ENCODE data around the gene SEC22C.

Gene SEC22C

GRCh38 chr3:42499478-42499871 lies 82.3 kb downstream of the SEC22C start:
- Histone ChIP-seq H3K23ac (ENCODE audit: low read depth, low read length, poor library complexity) (no peak overlapping the region), H4K8ac (ENCODE audit: low read depth, low read length) (no peak overlapping the region), H3K27ac (replicated peaks; ENCODE audit: low read length) (no peak overlapping the region), H3K79me1 (ENCODE audit: low read depth, low read length) (peaks cover 3% of the 10 kb centered on the region), H3K4ac (ENCODE audit: low read length) (no peak overlapping the region), H2BK12ac (ENCODE audit: low read length) (no peak overlapping the region), H3K36me3 (replicated peaks in 1 of 2; ENCODE audit: control insufficient read depth in 2 of 2, insufficient read depth in 2 of 2, low read length in 2 of 2) (no peaks in the 10 kb centered on the region), H3K9ac (ENCODE audit: low read depth, low read length, poor library complexity) (no peak overlapping the region), H2BK15ac (ENCODE audit: low read length) (no peak overlapping the region), H3K9me3 (replicated peaks in 1 of 2; ENCODE audit: control insufficient read depth in 2 of 2, insufficient read depth in 1 of 2, low read depth in 1 of 2, low read length in 2 of 2) (peaks cover 0 to 3% of the 10 kb centered on the region in 2 donors), H3K18ac (ENCODE audit: low read length) (no peak overlapping the region), H3K4me2 (ENCODE audit: insufficient read depth, low read length, poor library complexity, severe bottlenecking) (no peak overlapping the region), H3K4me1 (ENCODE audit: control insufficient read depth in 2 of 2, insufficient read depth in 1 of 2, low read depth in 1 of 2, low read length in 2 of 2) (peaks cover 13 to 19% of the 10 kb centered on the region in 2 donors), H2BK5ac (ENCODE audit: low read length) (no peak overlapping the region), H4K91ac (ENCODE audit: low read depth, low read length, poor library complexity) (no peak overlapping the region), H3K27me3 (ENCODE audit: control insufficient read depth in 3 of 3, insufficient read depth in 3 of 3, low read depth in 1 of 3, low read length in 3 of 3) (peaks cover 6 to 71% (median 44%) of the 10 kb centered on the region in 3 experiments), H2AK5ac (ENCODE audit: low read depth, low read length) (no peak overlapping the region), H2AFZ (ENCODE audit: low read length) (no peak overlapping the region), H2BK120ac (ENCODE audit: low read depth, low read length) (no peak overlapping the region), H3K14ac (ENCODE audit: low read length) (no peak overlapping the region), H3K4me3 (ENCODE audit: low read length in 2 of 2) (no peak overlapping the region)
- DNase-seq (ENCODE audit: low spot score): no peak
- no CpG with 5 or more reads among the region's 3 CpGs for WGBS, 2 donors (ENCODE audit: extremely low coverage in 2 of 2, insufficient read length in 2 of 2, insufficient replicate concordance in 1 of 2)

- Histone ChIP-seq H3K27me3 (ENCODE audit: control insufficient read depth in 3 of 3, insufficient read depth in 3 of 3, low read depth in 1 of 3, low read length in 3 of 3) (peaks cover 6 to 65% (median 44%) of the 10 kb centered on the region in 3 experiments), H3K79me1 (ENCODE audit: low read depth, low read length) (peaks cover 3% of the 10 kb centered on the region), H2BK12ac (ENCODE audit: low read length) (peak overlapping the region; percentile 93), H3K14ac (ENCODE audit: low read length) (no peak overlapping the region), H3K4me3 (ENCODE audit: low read length in 2 of 2) (no peak overlapping the region), H2AFZ (ENCODE audit: low read length) (no peak overlapping the region), H3K23ac (ENCODE audit: low read depth, low read length, poor library complexity) (no peak overlapping the region), H3K36me3 (replicated peaks in 1 of 2; ENCODE audit: control insufficient read depth in 2 of 2, insufficient read depth in 2 of 2, low read length in 2 of 2) (no peaks in the 10 kb centered on the region), H3K4ac (ENCODE audit: low read length) (no peak overlapping the region), H3K4me1 (ENCODE audit: control insufficient read depth in 2 of 2, insufficient read depth in 1 of 2, low read depth in 1 of 2, low read length in 2 of 2) (peaks cover 13 to 19% of the 10 kb centered on the region in 2 donors), H2BK120ac (ENCODE audit: low read depth, low read length) (no peak overlapping the region), H2AK5ac (ENCODE audit: low read depth, low read length) (peak overlapping the region; percentile 32), H2BK5ac (ENCODE audit: low read length) (no peak overlapping the region), H3K9ac (ENCODE audit: low read depth, low read length, poor library complexity) (no peak overlapping the region), H2BK15ac (ENCODE audit: low read length) (no peak overlapping the region), H3K9me3 (replicated peaks in 1 of 2; ENCODE audit: control insufficient read depth in 2 of 2, insufficient read depth in 1 of 2, low read depth in 1 of 2, low read length in 2 of 2) (peaks cover 0 to 3% of the 10 kb centered on the region in 2 donors), H3K27ac (replicated peaks; ENCODE audit: low read length) (no peak overlapping the region), H3K18ac (ENCODE audit: low read length) (peak overlapping the region; percentile 45), H4K91ac (ENCODE audit: low read depth, low read length, poor library complexity) (no peak overlapping the region), H3K4me2 (ENCODE audit: insufficient read depth, low read length, poor library complexity, severe bottlenecking) (no peak overlapping the region), H4K8ac (ENCODE audit: low read depth, low read length) (no peak overlapping the region)
- DNase-seq (ENCODE audit: low spot score): no peak
- no CpG with 5 or more reads among the region's 13 CpGs for WGBS, 2 donors (ENCODE audit: extremely low coverage in 2 of 2, insufficient read length in 2 of 2, insufficient replicate concordance in 1 of 2)
These were observed 82.8 kb downstream of the SEC22C start for GRCh38 chr3:42498791-42499477.

DNA sequence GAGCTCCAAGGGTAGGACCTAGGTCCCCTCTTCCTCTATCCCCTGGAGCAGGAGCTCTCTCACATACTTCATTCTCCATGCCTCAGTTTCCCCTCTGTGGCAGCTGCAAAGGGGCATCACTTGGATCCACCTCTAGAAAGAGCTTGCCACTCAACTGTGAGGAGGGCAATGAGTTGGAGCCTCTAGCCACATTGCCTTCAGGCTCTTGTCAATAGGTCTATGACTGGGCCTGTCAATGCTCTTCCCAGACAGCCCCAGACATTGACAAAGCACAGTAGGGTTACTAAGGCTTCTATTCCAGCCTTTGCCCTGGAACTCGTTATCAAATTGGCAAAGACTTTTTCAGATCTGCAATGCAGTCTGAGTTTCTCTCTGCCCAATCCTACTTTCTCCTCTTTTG lies 83.7 kb downstream of the SEC22C start:
- no peak for DNase-seq (ENCODE audit: low spot score)
- H2AFZ ChIP-seq (ENCODE audit: low read length): no peak overlapping the region
- no peak overlapping the region for H3K4ac ChIP-seq (ENCODE audit: low read length)
- no peak overlapping the region for H3K4me2 ChIP-seq (ENCODE audit: insufficient read depth, low read length, poor library complexity, severe bottlenecking)
- no peak overlapping the region for H2BK5ac ChIP-seq (ENCODE audit: low read length)
- no peak overlapping the region for H4K8ac ChIP-seq (ENCODE audit: low read depth, low read length)
- no peak overlapping the region for H3K23ac ChIP-seq (ENCODE audit: low read depth, low read length, poor library complexity)
- H3K9ac ChIP-seq (ENCODE audit: low read depth, low read length, poor library complexity): no peak overlapping the region
- peaks cover 3% of the 10 kb centered on the region for H3K79me1 ChIP-seq (ENCODE audit: low read depth, low read length)
- H3K9me3 ChIP-seq (replicated peaks in 1 of 2; ENCODE audit: control insufficient read depth in 2 of 2, insufficient read depth in 1 of 2, low read depth in 1 of 2, low read length in 2 of 2): peaks cover 0 to 3% of the 10 kb centered on the region in 2 donors
- no peak overlapping the region for H3K18ac ChIP-seq (ENCODE audit: low read length)
- peaks cover 13 to 19% of the 10 kb centered on the region in 2 donors for H3K4me1 ChIP-seq (ENCODE audit: control insufficient read depth in 2 of 2, insufficient read depth in 1 of 2, low read depth in 1 of 2, low read length in 2 of 2)
- H2BK120ac ChIP-seq (ENCODE audit: low read depth, low read length): no peak overlapping the region
- H3K27ac ChIP-seq (replicated peaks; ENCODE audit: low read length): no peak overlapping the region
- H2BK15ac ChIP-seq (ENCODE audit: low read length): no peak overlapping the region
- no peak overlapping the region for H3K14ac ChIP-seq (ENCODE audit: low read length)
- no peak overlapping the region for H4K91ac ChIP-seq (ENCODE audit: low read depth, low read length, poor library complexity)
- no peaks in the 10 kb centered on the region for H3K36me3 ChIP-seq (replicated peaks in 1 of 2; ENCODE audit: control insufficient read depth in 2 of 2, insufficient read depth in 2 of 2, low read length in 2 of 2)
- no peak overlapping the region for H3K4me3 ChIP-seq (ENCODE audit: low read length in 2 of 2)
- H2AK5ac ChIP-seq (ENCODE audit: low read depth, low read length): no peak overlapping the region
- no CpG with 5 or more reads among the region's 1 CpG for WGBS, 2 donors (ENCODE audit: extremely low coverage in 2 of 2, insufficient read length in 2 of 2, insufficient replicate concordance in 1 of 2)
- H3K27me3 ChIP-seq (ENCODE audit: control insufficient read depth in 3 of 3, insufficient read depth in 3 of 3, low read depth in 1 of 3, low read length in 3 of 3): peaks cover 6 to 56% (median 37%) of the 10 kb centered on the region in 3 experiments
- H2BK12ac ChIP-seq (ENCODE audit: low read length): no peak overlapping the region
